ENCODE data around the gene SLC39A1. TPM values are rescaled to one million over a fixed set of nuclear protein-coding genes. Genes with fewer than 3 reads are reported as not detected.

SLC39A1 gene
- total RNA-seq, 4 donors from 2014 or later: 81.0 to 157 (median 92.4) TPM

- H3K27ac ChIP-seq: no peak overlapping the region
- H3K36me3 ChIP-seq: peaks cover 8 to 86% (median 41%) of the 10 kb centered on the region in 3 donors
- no peaks in the 10 kb centered on the region for H3K27me3 ChIP-seq
- DNase-seq (ENCODE audit: low spot score in 2 of 2): no peak
- peaks cover 0 to 13% (median 4%) of the 10 kb centered on the region in 4 donors for H3K4me1 ChIP-seq
- TF ChIP-seq POLR2A (IDR thresholded peaks at IDR 0.05) (no peak), CTCF (IDR thresholded peaks at IDR 0.05) (no peak), EP300 (IDR thresholded peaks at IDR 0.05) (no peak)
- H3K9me3 ChIP-seq: no peaks in the 10 kb centered on the region
- 81 to 89% methylated on average over 11 of the region's 12 CpGs for WGBS, 2 donors
- no peak overlapping the region for H3K4me3 ChIP-seq
Measured at GRCh38 chr1:153939476-153939875, 23.9 kb downstream of the SLC39A1 start.

DNA sequence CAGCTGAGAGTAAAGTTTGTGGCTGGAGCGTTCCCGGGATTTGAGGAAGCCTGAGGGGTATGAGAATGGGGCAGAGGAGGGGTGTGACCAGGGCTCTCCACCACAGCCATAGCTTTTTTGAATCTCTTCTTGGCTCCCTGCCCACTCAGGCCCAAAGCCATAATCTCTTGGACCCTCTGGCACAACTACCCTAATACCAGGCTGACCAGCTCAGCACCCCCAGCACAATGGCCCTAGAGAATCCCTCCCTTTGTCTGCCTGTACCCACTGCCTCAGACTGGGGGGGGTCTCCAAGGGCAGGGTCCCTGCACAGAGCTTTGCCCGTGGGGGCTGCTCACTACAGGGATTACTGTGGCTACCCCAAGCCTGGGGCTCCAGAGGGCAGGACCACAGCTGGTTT, 24.3 kb downstream of the SLC39A1 start:
- TF ChIP-seq POLR2A (IDR thresholded peaks at IDR 0.05) (no peak), EP300 (IDR thresholded peaks at IDR 0.05) (no peak), CTCF (IDR thresholded peaks at IDR 0.05) (no peak)
- Histone ChIP-seq H3K4me1 (peaks cover 0 to 8% (median 1%) of the 10 kb centered on the region in 4 donors), H3K4me3 (no peak overlapping the region), H3K27me3 (no peaks in the 10 kb centered on the region), H3K27ac (no peak overlapping the region), H3K36me3 (peaks cover 8 to 90% (median 46%) of the 10 kb centered on the region in 3 donors), H3K9me3 (no peaks in the 10 kb centered on the region)
- 62 to 75% methylated on average over 3 of the region's 3 CpGs for WGBS, 2 donors
- DNase-seq (ENCODE audit: low spot score in 2 of 2): no peak

GRCh38 chr1:153937331-153937730, 26.0 kb downstream of the SLC39A1 start:
- Histone ChIP-seq H3K27ac (no peak overlapping the region), H3K27me3 (no peaks in the 10 kb centered on the region), H3K9me3 (no peaks in the 10 kb centered on the region), H3K36me3 (peaks cover 8 to 100% (median 47%) of the 10 kb centered on the region in 3 donors), H3K4me3 (no peak overlapping the region), H3K4me1 (no peaks in the 10 kb centered on the region)
- TF ChIP-seq CTCF (IDR thresholded peaks at IDR 0.05) (no peak), POLR2A (IDR thresholded peaks at IDR 0.05) (no peak), EP300 (IDR thresholded peaks at IDR 0.05) (no peak)
- WGBS, 2 donors: 92 to 94% methylated on average over 10 of the region's 10 CpGs
- no peak for DNase-seq (ENCODE audit: low spot score in 2 of 2)

DNA sequence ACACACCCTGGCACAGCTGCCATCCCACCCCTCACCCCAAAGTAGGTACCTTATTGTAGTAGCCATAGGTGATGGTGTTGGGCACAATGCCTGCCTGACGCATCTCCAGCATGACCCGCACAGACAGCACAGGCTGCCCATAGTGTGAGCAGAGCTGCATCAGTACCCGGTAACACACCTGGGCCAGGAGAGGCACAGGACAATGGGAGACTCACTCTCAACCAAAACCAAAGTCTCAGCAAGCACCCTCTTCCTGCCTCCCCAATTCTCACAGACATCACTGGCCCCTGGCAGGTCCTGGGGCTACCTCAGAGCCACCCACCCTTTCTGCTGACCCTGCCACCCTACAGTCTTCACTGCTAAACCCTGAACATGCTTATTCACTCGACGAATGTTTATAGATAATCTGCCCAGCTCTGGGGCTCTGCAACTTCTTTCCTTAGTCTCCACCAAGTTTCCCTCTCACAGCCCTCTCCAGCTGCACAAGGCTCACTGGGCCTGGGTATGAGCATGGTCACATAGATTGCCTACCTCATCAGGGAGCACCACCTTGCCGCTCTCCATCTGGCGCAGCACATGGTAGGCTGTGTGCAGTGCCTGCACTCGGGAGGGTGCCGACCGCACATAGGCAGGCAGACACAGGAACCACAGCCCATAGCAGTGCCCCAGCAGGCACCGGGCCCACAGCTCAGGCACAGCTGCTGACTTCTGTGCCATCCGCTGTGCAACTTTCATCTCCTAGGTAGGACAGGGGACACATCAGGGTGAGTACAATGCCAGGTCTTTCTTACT, 27.1 kb downstream of the SLC39A1 start:
- Histone ChIP-seq H3K27me3 (no peaks in the 10 kb centered on the region), H3K9me3 (no peaks in the 10 kb centered on the region), H3K27ac (no peak overlapping the region), H3K4me1 (no peaks in the 10 kb centered on the region), H3K4me3 (no peak overlapping the region), H3K36me3 (peaks cover 10 to 100% (median 51%) of the 10 kb centered on the region in 3 donors)
- TF ChIP-seq EP300 (IDR thresholded peaks at IDR 0.05) (no peak), POLR2A (IDR thresholded peaks at IDR 0.05) (no peak), CTCF (IDR thresholded peaks at IDR 0.05) (no peak)
- DNase-seq (ENCODE audit: low spot score in 2 of 2): no peak
- 94 to 98% methylated on average over 11 to 12 of the region's 12 CpGs for WGBS, 2 donors

DNA sequence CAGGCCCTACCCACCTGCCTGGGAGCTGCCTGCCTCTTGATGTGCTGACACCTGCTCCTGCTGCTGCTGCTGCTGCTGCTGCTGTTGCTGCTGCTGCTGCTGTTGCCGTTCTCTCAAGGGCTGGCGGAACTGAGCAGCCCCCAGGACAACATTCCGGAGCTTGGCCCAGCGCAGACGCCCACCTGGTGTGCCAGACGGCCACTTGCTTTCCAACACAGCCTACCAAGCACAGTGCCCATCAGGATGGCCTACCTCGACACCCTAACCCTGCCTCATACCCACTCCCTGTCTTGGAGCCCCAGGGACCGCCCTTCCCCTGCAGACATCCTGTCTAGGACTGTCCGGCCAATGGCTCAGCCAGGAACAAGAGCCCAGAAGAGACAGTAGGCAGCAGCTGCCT, 28.6 kb downstream of the SLC39A1 start:
- TF ChIP-seq EP300 (IDR thresholded peaks at IDR 0.05) (no peak), CTCF (IDR thresholded peaks at IDR 0.05) (no peak), POLR2A (IDR thresholded peaks at IDR 0.05) (no peak)
- WGBS, 2 donors: 92 to 95% methylated on average over 9 of the region's 9 CpGs
- Histone ChIP-seq H3K27me3 (no peaks in the 10 kb centered on the region), H3K36me3 (peaks cover 10 to 100% (median 50%) of the 10 kb centered on the region in 3 donors), H3K9me3 (no peaks in the 10 kb centered on the region), H3K27ac (no peak overlapping the region), H3K4me3 (no peak overlapping the region), H3K4me1 (peaks cover 0 to under 1% (median 0%) of the 10 kb centered on the region in 4 donors)
- DNase-seq (ENCODE audit: low spot score in 2 of 2): no peak

Measured in tibial nerve (tissue), 4 donors.